ENCODE measurements around the gene MGAT5.
"Not testable (repeated sequence)": the region's sequence is repeated elsewhere in the genome, so short reads cannot be mapped to it uniquely, and the experiment has no call there.

Gene MGAT5

DNA sequence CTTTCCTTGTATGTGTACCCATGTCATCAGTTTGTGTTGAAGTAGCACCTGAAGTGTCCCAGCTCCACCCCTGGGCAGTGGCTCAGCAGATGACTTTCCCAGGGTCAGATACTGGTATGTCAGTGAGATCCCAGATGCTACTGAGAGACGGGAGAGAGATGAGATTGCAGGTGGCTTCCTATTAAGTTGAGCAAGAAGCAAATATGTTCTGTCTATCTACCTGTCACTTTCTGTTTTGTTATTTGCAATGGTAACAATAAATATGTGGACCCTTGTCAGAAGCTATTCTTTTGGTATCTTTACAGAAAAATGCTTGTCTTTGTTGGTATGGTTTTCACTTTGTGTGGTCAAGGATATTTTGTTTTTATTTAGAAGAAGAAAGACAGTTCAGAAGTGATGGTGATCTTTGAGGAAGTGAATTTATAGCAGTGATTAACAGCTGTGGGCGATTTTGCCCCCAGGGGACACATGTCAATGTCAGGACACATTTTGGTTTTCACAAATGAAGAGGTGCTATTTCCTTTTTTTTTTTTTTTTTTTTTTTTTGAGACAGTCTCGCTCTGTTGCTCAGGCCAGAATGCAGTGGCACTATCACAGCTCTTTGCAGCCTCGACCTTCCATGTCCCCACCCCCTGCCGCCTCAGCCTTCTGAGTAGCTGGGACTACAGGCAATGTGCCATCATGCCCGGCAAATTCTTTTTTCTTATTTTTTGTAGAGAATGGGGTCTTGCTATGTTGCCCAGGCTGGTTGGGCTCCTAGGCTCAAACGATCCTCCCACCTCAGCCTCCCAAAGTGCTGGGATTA is 21.4 kb downstream of the MGAT5 start:
- in situ Hi-C loops (cut with MboI; ENCODE audit: low sequenced_read_pairs): no loop called here

- in situ Hi-C loops (cut with MboI; ENCODE audit: low sequenced_read_pairs): no loop called here
These were observed 22.7 kb downstream of the MGAT5 start for GRCh38 chr2:134276381-134277172.

DNA sequence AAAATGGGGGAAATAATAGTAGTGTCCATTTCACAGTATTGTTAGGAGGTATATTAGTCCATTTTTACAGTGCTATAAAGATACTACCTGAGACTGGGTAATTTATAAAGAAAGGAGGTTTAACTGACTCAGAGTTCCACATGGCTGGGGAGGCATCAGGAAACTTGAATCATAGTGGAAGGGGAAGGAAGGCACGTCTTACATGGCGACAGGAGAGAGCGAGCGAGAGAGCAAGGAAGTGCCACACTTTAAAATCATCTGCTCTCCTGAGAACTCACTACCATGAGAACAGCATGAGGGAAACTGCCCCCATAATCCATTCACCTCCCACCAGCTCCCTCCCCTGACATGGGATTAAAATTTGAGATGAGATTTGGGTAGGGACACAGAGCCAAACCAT is 23.4 kb downstream of the MGAT5 start:
- in situ Hi-C loops (cut with MboI; ENCODE audit: low sequenced_read_pairs): no loop called here

- in situ Hi-C loops (cut with MboI; ENCODE audit: low sequenced_read_pairs): no loop called here
These were observed 24.7 kb downstream of the MGAT5 start for GRCh38 chr2:134278553-134278952.

DNA sequence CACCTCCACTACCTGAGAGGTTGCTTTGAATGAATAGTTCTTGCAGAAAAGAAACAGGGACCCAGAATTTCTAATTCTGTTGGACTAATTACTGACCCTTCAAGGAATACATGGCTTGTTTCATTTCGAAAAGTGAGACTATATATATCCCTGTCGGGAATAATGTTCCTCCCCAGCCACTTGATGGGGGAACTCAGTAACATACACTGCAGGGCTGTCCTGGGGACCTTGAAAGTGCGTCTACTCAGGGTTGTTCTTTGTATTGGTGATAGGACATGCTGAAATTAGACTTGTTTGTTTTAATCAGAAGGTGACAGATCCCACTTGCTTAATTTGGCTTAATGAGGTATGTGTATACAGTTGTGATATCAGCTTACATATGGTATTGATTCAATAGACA is 25.5 kb downstream of the MGAT5 start:
- in situ Hi-C loops (cut with MboI; ENCODE audit: low sequenced_read_pairs): no loop called here

DNA sequence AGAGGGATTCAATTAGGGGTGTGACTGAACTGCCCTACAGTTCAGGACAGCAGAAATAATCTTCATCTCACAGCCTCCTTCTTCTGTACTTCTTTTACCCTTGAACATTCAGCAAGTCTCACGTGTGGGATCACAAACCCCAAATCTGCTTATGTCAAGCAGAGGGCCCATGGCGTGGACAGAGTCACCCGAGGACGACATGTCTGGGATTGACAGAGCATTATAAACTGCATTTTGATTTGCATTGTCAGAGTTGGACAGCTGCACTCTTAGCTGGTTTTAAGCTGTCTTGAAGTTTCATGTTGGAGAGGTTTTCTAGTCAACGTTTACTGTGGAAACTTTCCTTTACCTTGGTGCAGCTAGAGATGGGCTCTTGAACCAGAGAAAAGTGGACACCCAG is 26.4 kb downstream of the MGAT5 start:
- in situ Hi-C loops (cut with MboI; ENCODE audit: low sequenced_read_pairs): no loop called here

GRCh38 chr2:134280726-134281125 is 26.9 kb downstream of the MGAT5 start:
- in situ Hi-C loops (cut with MboI; ENCODE audit: low sequenced_read_pairs): no loop called here

GRCh38 chr2:134281815-134282419 is 28.0 kb downstream of the MGAT5 start:
- in situ Hi-C loops (cut with MboI; ENCODE audit: low sequenced_read_pairs): no loop called here

- in situ Hi-C loops (cut with MboI; ENCODE audit: low sequenced_read_pairs): no loop called here
These were observed 28.9 kb downstream of the MGAT5 start for GRCh38 chr2:134282629-134283400.

DNA sequence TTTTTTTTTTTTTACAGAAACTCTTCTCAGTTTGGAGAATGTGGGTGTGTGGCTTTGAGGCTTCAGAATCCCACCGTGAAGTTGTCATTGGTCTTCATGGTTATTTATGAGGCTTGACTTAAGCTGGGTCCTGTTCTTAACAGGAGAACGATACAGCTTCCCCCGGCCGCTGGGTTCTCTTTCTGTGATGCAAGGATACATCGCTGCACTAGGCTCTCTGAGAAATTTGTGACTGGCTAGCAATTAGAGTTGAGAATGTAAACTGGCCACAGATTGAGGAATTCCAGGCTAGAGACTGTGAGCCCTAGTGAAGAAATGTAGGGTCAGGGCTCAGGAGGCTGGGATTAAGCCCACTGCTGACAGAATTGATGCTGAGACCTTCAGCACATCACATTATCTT is 29.8 kb downstream of the MGAT5 start:
- in situ Hi-C loops (cut with MboI; ENCODE audit: low sequenced_read_pairs): no loop called here

DNA sequence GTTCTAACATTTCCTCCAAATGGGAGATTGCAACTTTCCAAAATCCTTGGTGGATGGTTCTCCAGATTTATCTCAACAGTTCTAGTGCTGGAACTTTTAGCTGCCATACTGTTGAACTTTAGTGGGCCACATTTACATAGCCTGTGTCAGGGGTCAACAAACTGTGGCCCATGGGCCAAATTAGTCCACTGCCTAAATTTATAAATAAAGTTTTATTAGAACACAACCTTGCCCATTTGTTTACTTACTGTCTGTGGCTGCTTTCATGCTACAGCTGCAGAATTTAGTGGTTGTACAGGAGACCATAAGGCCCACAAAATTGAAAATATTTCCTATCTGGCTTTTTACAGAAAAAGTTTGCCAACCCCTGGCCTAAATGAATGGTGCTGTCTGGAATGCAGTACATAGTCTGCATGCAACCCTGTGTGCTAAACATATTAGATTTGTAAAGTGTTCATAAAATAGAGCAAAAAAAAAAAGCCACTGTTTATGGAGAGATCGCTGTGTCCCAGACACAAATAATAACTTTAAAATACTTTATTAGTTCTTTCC is 30.3 kb downstream of the MGAT5 start:
- in situ Hi-C loops (cut with MboI; ENCODE audit: low sequenced_read_pairs): no loop called here

DNA sequence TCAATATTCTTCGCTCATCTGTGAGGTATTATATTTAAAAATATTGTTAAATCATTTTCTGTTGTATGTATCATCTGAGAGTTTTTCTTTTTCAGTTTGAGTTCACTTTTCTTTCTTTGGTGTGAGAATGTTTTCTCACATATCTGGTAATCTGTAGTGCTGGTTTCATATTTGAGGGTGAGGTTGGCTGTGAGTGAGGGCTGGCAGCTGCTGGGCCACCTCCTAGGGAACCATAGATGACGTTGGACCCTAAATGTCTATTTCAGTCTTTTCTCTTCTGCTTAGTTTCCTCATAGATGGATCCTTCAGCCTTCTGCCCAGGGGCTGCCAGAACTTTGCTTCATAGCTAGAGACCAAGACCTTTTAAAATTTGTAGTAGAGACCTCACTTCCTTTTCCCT is 33.5 kb downstream of the MGAT5 start:
- in situ Hi-C loops (cut with MboI; ENCODE audit: low sequenced_read_pairs): no loop called here

DNA sequence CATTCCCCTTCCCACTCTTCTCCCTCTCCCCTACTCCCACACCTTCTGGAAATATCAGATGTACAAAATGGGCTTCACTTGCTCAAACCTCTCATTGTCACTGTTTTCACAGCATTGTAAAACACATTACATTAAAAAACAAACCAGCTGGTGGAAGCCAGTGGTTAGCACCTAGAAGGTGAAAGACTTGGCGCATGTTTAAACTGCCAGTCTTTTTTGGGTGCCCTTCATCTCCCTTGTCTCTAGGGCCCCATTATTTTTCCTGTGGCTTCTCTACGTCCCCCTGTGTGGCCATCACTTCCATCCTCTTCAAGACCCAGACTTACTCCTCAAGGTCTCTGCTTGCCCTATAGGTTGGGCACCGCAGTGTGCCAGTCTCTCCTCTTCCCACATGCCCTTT is 34.9 kb downstream of the MGAT5 start:
- in situ Hi-C loops (cut with MboI; ENCODE audit: low sequenced_read_pairs): no loop called here

GRCh38 chr2:134289225-134289624 is 35.4 kb downstream of the MGAT5 start:
- in situ Hi-C loops (cut with MboI; ENCODE audit: low sequenced_read_pairs): no loop called here

GRCh38 chr2:134290358-134290757 is 36.5 kb downstream of the MGAT5 start:
- in situ Hi-C loops (cut with MboI; ENCODE audit: low sequenced_read_pairs): no loop called here

DNA sequence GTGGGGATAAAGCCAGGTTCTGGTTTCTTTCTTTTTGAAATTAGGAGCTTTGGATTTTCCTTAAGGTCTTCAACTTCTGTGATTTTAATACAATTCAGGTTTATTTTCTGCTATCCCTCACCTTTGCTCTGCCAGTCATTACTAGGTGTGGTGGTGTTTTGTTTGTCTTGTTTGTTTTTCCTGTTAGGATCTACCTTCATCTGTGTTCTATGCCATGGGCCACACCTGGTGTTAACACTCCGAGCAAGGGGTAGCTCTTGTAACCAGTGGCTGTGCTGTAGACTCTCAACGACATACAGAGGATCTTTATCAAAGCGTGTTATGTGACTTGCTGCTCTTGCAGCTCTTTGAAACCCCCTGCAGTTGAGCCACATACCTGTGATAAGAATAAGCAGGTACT is 38.6 kb downstream of the MGAT5 start:
- in situ Hi-C loops (cut with MboI; ENCODE audit: low sequenced_read_pairs): no loop called here

GRCh38 chr2:134293719-134294537 is 40.1 kb downstream of the MGAT5 start:
- in situ Hi-C loops (cut with MboI; ENCODE audit: low sequenced_read_pairs): no loop called here

- in situ Hi-C loops (cut with MboI; ENCODE audit: low sequenced_read_pairs): not testable (repeated sequence)
These were observed 40.7 kb downstream of the MGAT5 start for GRCh38 chr2:134294598-134294997.

DNA sequence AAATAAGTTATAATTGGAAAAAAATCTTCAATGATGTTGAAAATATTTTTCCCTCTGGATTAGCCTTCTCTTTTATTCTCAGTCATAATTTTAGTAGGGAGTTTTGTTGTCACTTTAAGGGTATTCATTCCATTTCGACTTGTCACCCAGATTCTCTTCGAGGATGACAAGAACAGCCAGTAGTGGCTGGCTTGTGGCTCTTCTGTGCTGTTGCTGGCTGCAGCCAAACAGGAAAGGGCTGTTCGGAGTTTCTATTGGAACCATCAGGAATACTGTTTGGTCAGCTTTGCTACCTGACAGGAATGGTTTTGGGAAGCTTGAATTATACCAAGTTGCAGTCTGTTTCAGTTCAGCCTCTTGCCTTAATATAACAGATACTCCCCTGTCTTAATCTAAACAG is 41.6 kb downstream of the MGAT5 start:
- in situ Hi-C loops (cut with MboI; ENCODE audit: low sequenced_read_pairs): no loop called here

DNA sequence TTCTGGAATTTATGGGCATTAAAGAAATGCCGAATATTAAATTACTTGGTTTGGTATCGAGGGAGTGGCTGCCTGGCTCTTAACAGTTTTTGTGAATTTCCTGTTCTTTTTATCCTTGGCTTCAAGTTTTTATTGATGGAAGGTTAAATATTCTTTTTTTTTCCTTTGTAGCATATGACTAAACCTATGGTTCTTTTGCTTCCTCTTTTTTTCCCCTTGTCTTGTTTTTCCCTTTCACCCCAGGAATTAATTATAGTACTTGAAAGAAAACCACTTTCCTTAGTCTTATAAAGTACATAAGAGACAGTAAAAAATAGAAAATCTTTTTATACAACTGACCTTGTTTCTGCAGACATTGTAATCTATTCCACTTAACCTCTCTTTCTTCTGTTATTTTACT is 42.4 kb downstream of the MGAT5 start:
- in situ Hi-C loops (cut with MboI; ENCODE audit: low sequenced_read_pairs): no loop called here

Data from HL-60/S4 treated with phorbol 12-myristate 13-acetate at 8.2 ng/mL for 4 days and 3 days (cell line).